Stimulated activated CD4-positive, alpha-beta T cell treated with anti-CD3 and anti-CD28 coated beads, Interleukin-1b, Interleukin-23, amount 100 ng/mL, for 48 hours (primary cell): ENCODE data around the gene RPL9.
"Not testable (repeated sequence)": the region's sequence is repeated elsewhere in the genome, so short reads cannot be mapped to it uniquely, and the experiment has no call there.

ENCODE experiments used
- DNase-seq: peaks from one replicate; pipeline ENCODE4 v3.0.0-alpha.2; 2020

RPL9 gene

DNA sequence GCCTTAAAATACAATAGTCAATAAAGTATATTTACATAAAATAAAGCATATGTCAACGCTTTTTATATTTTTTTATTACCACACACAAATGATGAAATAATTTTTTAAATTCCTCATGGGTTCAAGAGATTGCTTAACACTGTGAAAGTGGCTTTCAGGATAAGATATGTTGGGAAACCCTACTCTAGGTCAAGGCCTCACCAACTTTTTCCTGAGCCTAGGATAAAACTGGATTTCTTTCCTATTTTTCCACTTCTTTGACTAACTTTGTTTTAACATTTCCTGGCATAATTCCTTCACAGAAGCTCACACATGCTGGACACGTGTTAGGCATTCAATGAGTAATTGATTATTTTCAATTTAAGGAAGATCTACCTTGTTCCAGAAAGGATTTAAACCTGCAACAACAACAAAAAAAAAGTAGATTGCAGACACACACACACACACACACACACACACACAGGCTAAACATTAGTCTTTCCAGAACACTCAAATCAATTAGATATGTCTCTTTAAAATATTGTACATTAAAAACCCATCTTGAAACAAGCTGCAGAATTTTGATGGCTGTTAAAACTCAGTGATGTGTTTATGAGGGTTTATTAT is 42.9 kb downstream of the RPL9 start:
- DNase-seq = no peak

DNA sequence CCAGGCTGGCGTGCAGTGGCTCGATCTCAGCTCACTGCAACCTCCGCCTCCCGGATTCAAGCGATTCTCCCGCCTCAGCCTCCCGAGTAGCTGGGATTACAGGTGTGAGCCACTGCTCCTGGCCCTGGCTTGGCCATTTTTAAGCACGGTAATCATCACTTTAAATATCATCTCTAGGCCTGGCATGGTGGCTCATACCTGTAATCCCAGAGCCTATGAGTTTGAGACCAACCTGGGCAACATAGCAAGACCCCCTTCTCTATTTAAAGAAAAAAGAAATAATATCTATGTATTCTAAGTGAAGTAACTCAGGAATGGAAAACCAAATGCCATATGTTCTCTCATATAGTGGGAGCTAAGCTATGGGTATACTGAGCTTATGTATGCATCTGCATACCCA is 47.2 kb downstream of the RPL9 start:
- DNase-seq = not testable (repeated sequence)

- DNase-seq = no peak
Observed at GRCh38 chr4:39410415-39410814, 48.3 kb downstream of the RPL9 start.

DNA sequence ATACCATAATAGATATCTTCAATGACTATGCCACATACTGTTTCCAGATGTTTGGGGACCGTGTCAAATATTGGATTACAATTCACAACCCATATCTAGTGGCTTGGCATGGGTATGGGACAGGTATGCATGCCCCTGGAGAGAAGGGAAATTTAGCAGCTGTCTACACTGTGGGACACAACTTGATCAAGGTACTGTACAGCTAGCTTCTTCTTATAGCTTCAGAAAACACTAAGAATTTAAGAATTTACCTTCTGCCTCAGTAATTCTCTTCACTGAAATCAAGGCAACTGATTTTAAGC is 51.2 kb downstream of the RPL9 start:
- no peak for DNase-seq

DNA sequence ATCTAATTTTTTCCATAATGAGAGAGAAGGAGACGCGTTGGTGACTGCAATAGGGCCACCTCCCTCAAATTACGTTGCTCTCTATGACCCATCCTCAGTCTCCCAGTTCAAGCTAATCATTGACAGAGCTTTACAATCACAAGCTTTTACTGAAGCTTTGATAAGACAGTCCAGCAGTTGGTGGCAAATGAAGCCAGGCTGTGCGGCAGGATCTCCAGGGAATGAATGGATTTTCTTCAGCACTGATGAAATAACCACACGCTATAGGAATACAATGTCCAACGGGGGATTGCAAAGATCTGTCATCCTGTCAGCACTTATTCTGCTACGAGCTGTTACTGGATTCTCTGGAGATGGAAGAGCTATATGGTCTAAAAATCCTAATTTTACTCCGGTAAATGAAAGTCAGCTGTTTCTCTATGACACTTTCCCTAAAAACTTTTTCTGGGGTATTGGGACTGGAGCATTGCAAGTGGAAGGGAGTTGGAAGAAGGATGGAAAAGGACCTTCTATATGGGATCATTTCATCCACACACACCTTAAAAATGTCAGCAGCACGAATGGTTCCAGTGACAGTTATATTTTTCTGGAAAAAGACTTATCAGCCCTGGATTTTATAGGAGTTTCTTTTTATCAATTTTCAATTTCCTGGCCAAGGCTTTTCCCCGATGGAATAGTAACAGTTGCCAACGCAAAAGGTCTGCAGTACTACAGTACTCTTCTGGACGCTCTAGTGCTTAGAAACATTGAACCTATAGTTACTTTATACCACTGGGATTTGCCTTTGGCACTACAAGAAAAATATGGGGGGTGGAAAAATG is 51.7 kb downstream of the RPL9 start, which contains the start of gene KLB:
KLB (plus strand) TSS at position 168 of the 821 bp plus-strand sequence; CDS start at position 188, 20 bp downstream.
- no peak for DNase-seq
